IMR-90 (cell line): ENCODE results near the gene TRAPPC2L.

Experiments used
- CEBPB ChIP-seq: IDR thresholded peaks from 2 replicates; pipeline ENCODE4 v1.6.1; 2012; ENCODE audit warnings: low read depth, low read length, improper control_type of control experiment
- CTCF ChIP-seq: conservative IDR thresholded peaks from 2 replicates; pipeline ENCODE4 v1.5.1; 2012; ENCODE audit warnings: mild to moderate bottlenecking, low read depth, low read length, improper control_type of control experiment
- MAZ ChIP-seq: IDR thresholded peaks from 2 replicates; pipeline ENCODE4 v1.6.1; 2012; ENCODE audit warnings: low read depth, mild to moderate bottlenecking, low read length, improper control_type of control experiment, moderate library complexity, borderline replicate concordance
- POLR2A ChIP-seq: IDR thresholded peaks from 2 replicates; pipeline ENCODE4 v1.6.1; 2012; ENCODE audit warnings: mild to moderate bottlenecking, low read depth, low read length
- RCOR1 ChIP-seq: IDR thresholded peaks from 2 replicates; pipeline ENCODE4 v1.6.1; 2012; ENCODE audit warnings: mild to moderate bottlenecking, low read length, improper control_type of control experiment; ENCODE audit not compliant: insufficient replicate concordance

GRCh38 chr16:88857728-88858339 lies 907 bp downstream of the TRAPPC2L start:
- TF ChIP-seq CTCF = peak; percentile 78
- no peak for TF ChIP-seq POLR2A
- no peak for TF ChIP-seq MAZ
- TF ChIP-seq CEBPB = no peak
- TF ChIP-seq RCOR1 = no peak
